HFFc6 (cell line): Measurements from ENCODE around the gene CRACR2A. TPM values are rescaled to one million over a fixed set of nuclear protein-coding genes. Genes with fewer than 3 reads are reported as not detected.

ENCODE experiments used
- DNase-seq: peaks from one replicate; pipeline ENCODE4 v3.0.0-alpha.2; 2018
- H3K27ac Mint-ChIP-seq: 2 replicates; pipeline ENCODE4 v1.8.0; 2020; ENCODE audit warnings: mild to moderate bottlenecking, mixed read lengths
- H3K27me3 Mint-ChIP-seq: 2 replicates; pipeline ENCODE4 v1.8.0; 2021; ENCODE audit warnings: mild to moderate bottlenecking, moderate library complexity, mixed read lengths; ENCODE audit not compliant: insufficient read depth
- H3K36me3 Mint-ChIP-seq: 2 replicates; pipeline ENCODE4 v1.8.0; 2021; ENCODE audit warnings: low read depth, mixed read lengths
- H3K4me1 Mint-ChIP-seq: 2 replicates; pipeline ENCODE4 v1.8.0; 2020; ENCODE audit warnings: low read depth, mixed read lengths
- H3K4me3 Mint-ChIP-seq: 2 replicates; pipeline ENCODE4 v1.8.0; 2020; ENCODE audit warnings: mild to moderate bottlenecking, moderate library complexity, mixed read lengths
- H3K9me3 Mint-ChIP-seq: 2 replicates; pipeline ENCODE4 v1.8.0; 2020; ENCODE audit warnings: mild to moderate bottlenecking, mixed read lengths
- CTCF ChIP-seq: fragments of 200-600 bp; sonication (generic); IDR thresholded peaks from 2 replicates; pipeline ENCODE4 v1.5.0; 2021; ENCODE audit warnings: antibody characterized with exemption, mild to moderate bottlenecking
- total RNA-seq, 6 experiments: library from RNA; stranded (reverse); fragmentation: NEBNext Ultra II Directional; extraction: Animal tissue kit (Norgen Biotek cat#: 25700); gene quantifications; 2 replicates in 1 of 6; 3 replicates in 5 of 6; pipeline ENCODE4 v1.2.3, GENCODE V29; 2021

Gene CRACR2A
- total RNA-seq, 6 experiments from 2014 or later, result 0.13 to 0.37 (median 0.18) TPM

- Mint-ChIP-seq H3K4me1 (peaks cover 5% of the 10 kb centered on the region), H3K36me3 (no peaks in the 10 kb centered on the region), H3K9me3 (no peaks in the 10 kb centered on the region), H3K27me3 (peaks cover 6% of the 10 kb centered on the region), H3K27ac (no peak overlapping the region), H3K4me3 (no peak overlapping the region)
- DNase-seq, result no peak
- TF ChIP-seq CTCF, result no peak
Observed at GRCh38 chr12:3792623-3793288, 39.8 kb upstream of the CRACR2A start.

- Mint-ChIP-seq H3K27ac (no peak overlapping the region), H3K4me3 (no peak overlapping the region), H3K27me3 (peaks cover 6% of the 10 kb centered on the region), H3K9me3 (no peaks in the 10 kb centered on the region), H3K4me1 (peaks cover 5% of the 10 kb centered on the region), H3K36me3 (no peaks in the 10 kb centered on the region)
- DNase-seq, result no peak
- TF ChIP-seq CTCF, result no peak
Observed at GRCh38 chr12:3791256-3791874, 38.5 kb upstream of the CRACR2A start.

GRCh38 chr12:3790642-3791041 lies 37.7 kb upstream of the CRACR2A start:
- no peak overlapping the region for H3K27ac Mint-ChIP-seq
- H3K9me3 Mint-ChIP-seq, result no peaks in the 10 kb centered on the region
- no peak overlapping the region for H3K4me3 Mint-ChIP-seq
- H3K27me3 Mint-ChIP-seq, result peaks cover 6% of the 10 kb centered on the region
- peaks cover 5% of the 10 kb centered on the region for H3K4me1 Mint-ChIP-seq
- TF ChIP-seq CTCF, result no peak
- no peaks in the 10 kb centered on the region for H3K36me3 Mint-ChIP-seq
- no peak for DNase-seq

GRCh38 chr12:3789838-3790237 lies 36.9 kb upstream of the CRACR2A start:
- no peak overlapping the region for H3K27ac Mint-ChIP-seq

GRCh38 chr12:3777206-3777809 lies 24.4 kb upstream of the CRACR2A start:
- Mint-ChIP-seq H3K27ac (no peak overlapping the region), H3K27me3 (peaks cover 2% of the 10 kb centered on the region), H3K9me3 (no peaks in the 10 kb centered on the region), H3K4me1 (peaks cover 6% of the 10 kb centered on the region), H3K36me3 (no peaks in the 10 kb centered on the region), H3K4me3 (no peak overlapping the region)
- DNase-seq, result peak; percentile 39
- TF ChIP-seq CTCF, result peak; percentile 83

More at GRCh38 chr12:3789838-3790237, 36.9 kb upstream of the CRACR2A start:
- no peak overlapping the region for H3K4me3 Mint-ChIP-seq
- no peaks in the 10 kb centered on the region for H3K9me3 Mint-ChIP-seq
- H3K27me3 Mint-ChIP-seq, result peaks cover 6% of the 10 kb centered on the region
- no peak for TF ChIP-seq CTCF
- no peak for DNase-seq
- H3K36me3 Mint-ChIP-seq, result no peaks in the 10 kb centered on the region
- no peaks in the 10 kb centered on the region for H3K4me1 Mint-ChIP-seq
